K562 (cell line): ENCODE measurements around the gene WNT16. TPM values are rescaled to one million over a fixed set of nuclear protein-coding genes. Genes with fewer than 3 reads are reported as not detected.

ENCODE experiments used
- ATAC-seq: fragments of 200-7000 bp; cut with Tn5 transposase; 3 replicates; pipeline ENCODE4 v1.9.1; 2020; ENCODE audit warnings: moderate library complexity
- BruUV-seq: library from RNA; stranded (reverse); fragments of 400-500 nt; replicated peaks from 2 replicates; lab custom pipeline; 2021; lab: Mats Ljungman, UMichigan
- CTCF ChIA-PET: fragments of 300-600 bp; formaldehyde crosslinking; extraction: SDS; loops from one replicate; lab custom pipeline; 2021; ENCODE audit warnings: low intra/inter-chr PET ratio; lab: Yijun Ruan, JAX
- POLR2A ChIA-PET: fragments of 300-600, 350-650 bp; sonication (Branson Sonifier 250); formaldehyde crosslinking; extraction: SDS; loops from one replicate; lab custom pipeline; 2021; ENCODE audit warnings: antibody characterized with exemption, inconsistent platforms; lab: Yijun Ruan, JAX
- DNase-seq, 4 experiments: peaks; one replicate each; pipeline versions ENCODE4 v3.0.0 to v3.0.0-alpha.2; 2011 to 2018; ENCODE audit warnings: low spot score in 3 of 4, mixed read lengths in 3 of 4; ENCODE audit errors: extremely low read depth in 1 of 4
- FAIRE-seq: peaks from 2 replicates; lab custom pipeline; 2011; peaks lifted over from hg19 to GRCh38; lab: Jason Lieb, UNC
- H2AFZ ChIP-seq: 2 replicates; pipeline ENCODE4 v1.6.0; 2011; ENCODE audit warnings: low read depth, low read length, control low read depth, inconsistent platforms
- H3K27ac ChIP-seq: fragments of 200-600 bp; 3 replicates; pipeline ENCODE4 v1.8.0; 2011; ENCODE audit warnings: low read depth, mild to moderate bottlenecking, control low read depth, inconsistent platforms, low read length, moderate library complexity, mixed read lengths; ENCODE audit errors: extremely low read depth
- H3K27me3 ChIP-seq, 2 experiments: fragments of 300-600 bp in 1 of 2; 2 replicates in 1 of 2; 3 replicates in 1 of 2; pipeline versions ENCODE4 v1.6.0 to v1.8.0; 2011; ENCODE audit warnings: inconsistent platforms in 2 of 2, low read length in 2 of 2, mild to moderate bottlenecking in 1 of 2, mixed read lengths in 1 of 2, moderate library complexity in 1 of 2; ENCODE audit not compliant: control insufficient read depth in 2 of 2, insufficient read depth in 2 of 2
- H3K36me3 ChIP-seq: fragments of 300-600 bp; 3 replicates; pipeline ENCODE4 v1.8.0; 2011; ENCODE audit warnings: mild to moderate bottlenecking, low read length, inconsistent platforms; ENCODE audit not compliant: control insufficient read depth, insufficient read depth
- H3K4me1 ChIP-seq, 2 experiments: fragments of 200-600 bp in 1 of 2; replicated peaks in 1 of 2; 2 replicates in 1 of 2; 3 replicates in 1 of 2; pipeline versions ENCODE4 v1.5.1 to v1.8.0; 2011; ENCODE audit warnings: inconsistent platforms in 2 of 2, low read length in 2 of 2, mild to moderate bottlenecking in 1 of 2, mixed read lengths in 1 of 2, moderate library complexity in 1 of 2; ENCODE audit not compliant: control insufficient read depth in 2 of 2, insufficient read depth in 2 of 2
- H3K4me2 ChIP-seq: 2 replicates; pipeline ENCODE4 v1.6.1; 2011; ENCODE audit warnings: low read length, control low read depth, inconsistent platforms, mixed read lengths; ENCODE audit not compliant: insufficient read depth
- H3K4me3 ChIP-seq: fragments of 200-600 bp; sonication (generic), shearing (Covaris generic); 2 replicates; pipeline ENCODE4 v1.5.1; 2016; ENCODE audit warnings: control low read depth, inconsistent platforms
- H3K79me2 ChIP-seq: fragments of 200-600 bp; 3 replicates; pipeline ENCODE4 v1.8.0; 2011; ENCODE audit warnings: low read length, inconsistent platforms; ENCODE audit not compliant: control insufficient read depth, insufficient read depth
- H3K9ac ChIP-seq, 2 experiments: 2 replicates each; pipeline versions ENCODE4 v1.6.0 to v1.6.1; 2011; ENCODE audit warnings: low read depth in 2 of 2, low read length in 2 of 2, control low read depth in 1 of 2, inconsistent platforms in 1 of 2, mild to moderate bottlenecking in 1 of 2, mixed read lengths in 1 of 2; ENCODE audit not compliant: insufficient read depth in 1 of 2
- H3K9me1 ChIP-seq: one replicate; pipeline ENCODE4 v1.6.0; 2011; ENCODE audit warnings: inconsistent platforms, mild to moderate bottlenecking, low read length, moderate library complexity; ENCODE audit not compliant: control insufficient read depth, insufficient read depth
- H3K9me3 ChIP-seq: replicated peaks from 2 replicates; pipeline ENCODE4 v1.5.1; 2011; ENCODE audit warnings: low read depth, low read length, inconsistent platforms; ENCODE audit not compliant: control insufficient read depth, insufficient read depth
- H4K20me1 ChIP-seq: replicated peaks from 2 replicates; pipeline ENCODE4 v1.6.1; 2011; ENCODE audit warnings: low read length, inconsistent platforms, mixed read lengths; ENCODE audit not compliant: control insufficient read depth, insufficient read depth
- ATF4 ChIP-seq: fragments of 450-650 bp; formaldehyde crosslinking; IDR thresholded peaks from 2 replicates; pipeline ENCODE4 v1.4.0; 2022; ENCODE audit warnings: mild to moderate bottlenecking, moderate library complexity
- BHLHE40 ChIP-seq: IDR thresholded peaks from 2 replicates; pipeline ENCODE4 v1.6.1; 2011; ENCODE audit warnings: low read length, improper control_type of control experiment
- BRCA1 ChIP-seq, 2 experiments: fragments of 450-650 bp in 1 of 2; sonication (generic) in 1 of 2; formaldehyde crosslinking in 1 of 2; IDR thresholded peaks; 2 replicates each; pipeline versions ENCODE4 v1.5.0 to v1.6.1; 2017 to 2020; ENCODE audit warnings: mild to moderate bottlenecking in 1 of 2, missing genetic modification reagents in 1 of 2
- ERF ChIP-seq: fragments of 450-650 bp; formaldehyde crosslinking; IDR thresholded peaks from 2 replicates; pipeline ENCODE4 v1.4.0; 2020; ENCODE audit warnings: mild to moderate bottlenecking, mixed read lengths
- ID3 ChIP-seq, 2 experiments: fragments of 250-450 bp in 1 of 2; fragments of 450-650 bp in 1 of 2; sonication (Bioruptor Pico) in 1 of 2; IDR thresholded peaks; 2 replicates each; pipeline versions ENCODE4 v1.6.1 to v1.8.0; 2016 to 2021; ENCODE audit warnings: mild to moderate bottlenecking in 2 of 2, moderate library complexity in 2 of 2, missing compliant biosample characterization in 1 of 2, missing genetic modification characterization in 1 of 2
- MECOM ChIP-seq: fragments of 250-450 bp; sonication (Bioruptor Pico); IDR thresholded peaks from 2 replicates; pipeline ENCODE4 v1.8.0; 2022; ENCODE audit warnings: inconsistent platforms
- MEF2D ChIP-seq: conservative IDR thresholded peaks from 2 replicates; pipeline ENCODE4 v1.6.1; 2016; ENCODE audit warnings: low read depth, missing genetic modification characterization, missing compliant biosample characterization
- NFE2 ChIP-seq: IDR thresholded peaks from 2 replicates; pipeline ENCODE4 v1.6.1; 2014; ENCODE audit warnings: antibody characterized with exemption, low read depth
- NFXL1 ChIP-seq: fragments of 450-650 bp; formaldehyde crosslinking; IDR thresholded peaks from 2 replicates; pipeline ENCODE4 v1.4.0; 2021; ENCODE audit warnings: mild to moderate bottlenecking
- PTRF ChIP-seq: fragments of 450-650 bp; IDR thresholded peaks from 2 replicates; pipeline ENCODE4 v1.6.1; 2016; ENCODE audit warnings: mild to moderate bottlenecking, missing genetic modification characterization, missing compliant biosample characterization
- RBFOX2 ChIP-seq: fragments of 200-400 bp; formaldehyde crosslinking; IDR thresholded peaks from 2 replicates; pipeline ENCODE4 v1.6.1; 2017; ENCODE audit warnings: low read depth, mild to moderate bottlenecking, low read length, moderate library complexity
- SIN3B ChIP-seq: fragments of 450-650 bp; IDR thresholded peaks from 2 replicates; pipeline ENCODE4 v1.6.1; 2017; ENCODE audit warnings: low read depth, mild to moderate bottlenecking, moderate library complexity
- SLC30A9 ChIP-seq: fragments of 250-450 bp; sonication (Bioruptor Pico); IDR thresholded peaks from 2 replicates; pipeline ENCODE4 v1.8.0; 2022; ENCODE audit warnings: mild to moderate bottlenecking, moderate library complexity
- SRSF1 ChIP-seq: fragments of 200-400 bp; formaldehyde crosslinking; IDR thresholded peaks from 2 replicates; pipeline ENCODE4 v1.6.1; 2017; ENCODE audit warnings: mild to moderate bottlenecking, low read depth, low read length, moderate library complexity
- TFAM ChIP-seq: fragments of 250-450 bp; sonication (Bioruptor Pico); conservative IDR thresholded peaks from 2 replicates; pipeline ENCODE4 v1.5.0; 2021; ENCODE audit warnings: mild to moderate bottlenecking, moderate library complexity
- ZBTB8A ChIP-seq: fragments of 450-650 bp; IDR thresholded peaks from 2 replicates; pipeline ENCODE4 v1.6.1; 2018; ENCODE audit warnings: mild to moderate bottlenecking, moderate library complexity; ENCODE audit not compliant: partially characterized antibody
- ZNF436 ChIP-seq: fragments of 250-450, 450-650 bp; sonication (Bioruptor Pico); formaldehyde crosslinking; IDR thresholded peaks from 2 replicates; pipeline ENCODE4 v1.7.0; 2020; ENCODE audit warnings: mild to moderate bottlenecking
- ZNF518B ChIP-seq: fragments of 250-450 bp; sonication (Bioruptor Pico); IDR thresholded peaks from 2 replicates; pipeline ENCODE4 v1.5.0; 2021; ENCODE audit warnings: mild to moderate bottlenecking, moderate library complexity
- WGBS: fragments of 100-300 bp; shearing (Covaris generic); methylation state at CpG from one replicate; pipeline ENCODE4 v1.1.6; 2016; ENCODE audit warnings: low coverage, mixed read lengths; ENCODE audit not compliant: insufficient coverage; ENCODE audit errors: missing lambda C conversion rate; 5-methylcytosine and 5-hydroxymethylcytosine counted together
- in situ Hi-C: fragments of 300-500 bp; cut with MboI; formaldehyde crosslinking; loops from 4 replicates; pipeline ENCODE4 v1.15.0; 2018; ENCODE audit warnings: inconsistent platforms, mixed read lengths
- intact Hi-C: fragments of 100-400 bp; cut with micrococcal nuclease; formaldehyde crosslinking; loops from 2 replicates; pipeline ENCODE4 v1.14.2; 2022
- polyA plus RNA-seq, 8 experiments: library from polyadenylated mRNA; depleted of rRNA in 4 of 8; stranded (reverse) in 5 of 8; unstranded in 3 of 8; fragments of >200 nt; fragmentation: Nextera tagmentation in 2 of 8; fragmentation: Illumina TruSeq in 1 of 8; extraction: Ambion mirVana in 2 of 8; extraction: Trizol in 1 of 8; gene quantifications; 2 replicates each; pipeline versions ENCODE4 v1.2.1 to v1.2.3, GENCODE V29; 2011 to 2014; ENCODE audit warnings: inconsistent platforms in 1 of 8, missing spikeins in 1 of 8
- total RNA-seq, 7 experiments: library from RNA; depleted of rRNA in 6 of 7; stranded (reverse); fragments of >200 nt in 6 of 7; fragmentation: Illumina TruSeq in 2 of 7; extraction: Trizol in 2 of 7; gene quantifications; 2 replicates each; pipeline versions ENCODE4 v1.2.1 to v1.2.3, GENCODE V29; 2011 to 2021; ENCODE audit warnings: low replicate concordance in 1 of 7

The WNT16 gene
- total and polyA plus RNA-seq, 9 of the 15 experiments (the other 6 are each of a cell fraction or from before 2014, with no cell fraction given), result 0.06 to 0.07 TPM; not detected in 7

- ATAC-seq, result peak; percentile 33
- TF ChIP-seq NFE2, result no peak
- no peak for TF ChIP-seq BRCA1 (IDR thresholded peaks at IDR 0.05)
- no peak for TF ChIP-seq BRCA1 (CRISPR knock-in tag; IDR thresholded peaks at IDR 0.05)
- TF ChIP-seq RBFOX2, result no peak
- no peak for TF ChIP-seq ID3 (CRISPR knock-in tag; IDR thresholded peaks at IDR 0.05)
- TF ChIP-seq ID3 (tag; IDR thresholded peaks at IDR 0.05), result 0 out of 2 replicates have a peak, but pooled peaks have one; percentile 19
- no peak for TF ChIP-seq ZNF436 (CRISPR knock-in tag)
- no peak for TF ChIP-seq NFXL1
- no peak for TF ChIP-seq BHLHE40
- TF ChIP-seq SRSF1, result no peak
- peak; percentile 81 for TF ChIP-seq PTRF
- no peak for TF ChIP-seq SLC30A9
- no peak for TF ChIP-seq ERF (CRISPR knock-in tag)
- no peak for TF ChIP-seq ZNF518B (CRISPR knock-in tag)
- no peak for TF ChIP-seq ZBTB8A
- TF ChIP-seq MEF2D (tag), result peak; percentile 79
- TF ChIP-seq SIN3B, result no peak
- no peak for TF ChIP-seq ATF4 (CRISPR knock-in tag)
- peak; percentile 44; the same call in 1 of the 2 replicates for TF ChIP-seq MECOM (CRISPR knock-in tag)
- TF ChIP-seq TFAM, result no peak
Measured at GRCh38 chr7:121294448-121294992, 34.3 kb upstream of the WNT16 start.

More at GRCh38 chr7:121294448-121294992, 34.3 kb upstream of the WNT16 start:
- no peak overlapping the region for H3K9ac ChIP-seq
- ChIA-PET POLR2A (no interaction called here), CTCF (no interaction called here)
- H3K9me1 ChIP-seq, result no peaks in the 10 kb centered on the region
- intact Hi-C loops (no loop called here), in situ Hi-C loops (no loop called here)
- FAIRE-seq (no peak), DNase-seq (no peak)
- no peaks in the 10 kb centered on the region for H4K20me1 ChIP-seq
- 61% methylated on average over 2 of the region's 2 CpGs for WGBS
- H3K36me3 ChIP-seq, result peaks cover 70% of the 10 kb centered on the region
- H3K4me1 ChIP-seq, result no peaks in the 10 kb centered on the region
- no peak overlapping the region for H3K4me2 ChIP-seq
- no peaks in the 10 kb centered on the region for H3K9me3 ChIP-seq
- no peak overlapping the region for H2AFZ ChIP-seq
- H3K27ac ChIP-seq, result no peak overlapping the region
- H3K27me3 ChIP-seq, result no peaks in the 10 kb centered on the region
- H3K79me2 ChIP-seq, result no peaks in the 10 kb centered on the region
- BruUV-seq, result no TSS peak
- no peak overlapping the region for H3K4me3 ChIP-seq
